Activated naive CD4-positive, alpha-beta T cell treated with Interleukin-2 at 50 U/mL for 16 hours (primary cell): ENCODE results near the gene ENTPD8.
A peak's percentile ranks its signal among the peaks of the same experiment; 100 is the strongest.
"Not testable (repeated sequence)": the region's sequence is repeated elsewhere in the genome, so short reads cannot be mapped to it uniquely, and the experiment has no call there.

Experiments used
- DNase-seq: peaks from one replicate; pipeline ENCODE4 v3.0.0-alpha.2; 2020

The ENTPD8 gene

GRCh38 chr9:137475666-137476065, 34.5 kb upstream of the ENTPD8 start:
- DNase-seq = no peak

- DNase-seq = no peak
Observed at GRCh38 chr9:137474271-137474670, 33.1 kb upstream of the ENTPD8 start.

- no peak for DNase-seq
Observed at GRCh38 chr9:137470785-137471184, 29.6 kb upstream of the ENTPD8 start.

GRCh38 chr9:137467896-137468295, 26.7 kb upstream of the ENTPD8 start:
- no peak for DNase-seq

- no peak for DNase-seq
Observed at GRCh38 chr9:137467161-137467581, 26.0 kb upstream of the ENTPD8 start.

GRCh38 chr9:137466389-137467085, 25.4 kb upstream of the ENTPD8 start:
- DNase-seq = not testable (repeated sequence)

GRCh38 chr9:137465720-137466388, 24.7 kb upstream of the ENTPD8 start:
- no peak for DNase-seq

GRCh38 chr9:137465000-137465719, 24.0 kb upstream of the ENTPD8 start:
- no peak for DNase-seq

- DNase-seq = no peak
Observed at GRCh38 chr9:137464291-137464999, 23.3 kb upstream of the ENTPD8 start.

GRCh38 chr9:137463931-137464290, 22.8 kb upstream of the ENTPD8 start:
- no peak for DNase-seq

GRCh38 chr9:137462986-137463930, 22.1 kb upstream of the ENTPD8 start:
- DNase-seq = no peak

GRCh38 chr9:137462396-137462985, 21.3 kb upstream of the ENTPD8 start:
- DNase-seq = no peak

GRCh38 chr9:137461663-137462395, 20.7 kb upstream of the ENTPD8 start:
- DNase-seq = peak; percentile 69

- no peak for DNase-seq
Observed at GRCh38 chr9:137461316-137461662, 20.1 kb upstream of the ENTPD8 start.

GRCh38 chr9:137460363-137461315, 19.5 kb upstream of the ENTPD8 start:
- no peak for DNase-seq

- DNase-seq = no peak
Observed at GRCh38 chr9:137459601-137460362, 18.6 kb upstream of the ENTPD8 start.

- DNase-seq = peak; percentile 93
Observed at GRCh38 chr9:137459152-137459600, 18.0 kb upstream of the ENTPD8 start, which contains the start of gene NSMF. NSMF (minus strand) TSS chr9:137459334; CDS start chr9:137459102, 232 bp downstream.

- DNase-seq = peak; percentile 25
Observed at GRCh38 chr9:137458194-137459151, 17.3 kb upstream of the ENTPD8 start.
